Epidermal melanocyte (primary cell): ENCODE measurements around the gene TAF13.

Experiments
- DNase-seq: peaks from one replicate; pipeline ENCODE4 v3.0.0; 2011; ENCODE audit warnings: low spot score; ENCODE audit not compliant: insufficient read length

TAF13 gene

GRCh38 chr1:109075531-109076490, at the start of gene TAF13:
Gene TAF13 (minus strand): TSS chr1:109076003. CDS start chr1:109075947, 56 bp downstream.
- peak; percentile 91 for DNase-seq

GRCh38 chr1:109120356-109120755, 44.6 kb upstream of the TAF13 start:
- no peak for DNase-seq

- DNase-seq, result no peak
Measured at GRCh38 chr1:109118089-109118488, 42.3 kb upstream of the TAF13 start.

GRCh38 chr1:109116286-109116685, 40.5 kb upstream of the TAF13 start:
- no peak for DNase-seq

GRCh38 chr1:109115685-109116084, 39.9 kb upstream of the TAF13 start:
- DNase-seq, result no peak

GRCh38 chr1:109114342-109114674, 38.5 kb upstream of the TAF13 start:
- DNase-seq, result no peak

- DNase-seq, result no peak
Measured at GRCh38 chr1:109113590-109114341, 38.0 kb upstream of the TAF13 start, which contains the start of gene ELAPOR1. Gene ELAPOR1 (plus strand): TSS chr1:109114115. CDS start chr1:109114184, 69 bp downstream.

- DNase-seq, result peak; percentile 89
Measured at GRCh38 chr1:109112652-109113285, 37.0 kb upstream of the TAF13 start.

GRCh38 chr1:109112056-109112651, 36.4 kb upstream of the TAF13 start:
- DNase-seq, result no peak

- no peak for DNase-seq
Measured at GRCh38 chr1:109111386-109112055, 35.7 kb upstream of the TAF13 start.

GRCh38 chr1:109109906-109110305, 34.1 kb upstream of the TAF13 start:
- no peak for DNase-seq

GRCh38 chr1:109107785-109108184, 32.0 kb upstream of the TAF13 start:
- DNase-seq, result no peak

GRCh38 chr1:109105881-109106280, 30.1 kb upstream of the TAF13 start:
- no peak for DNase-seq

GRCh38 chr1:109104364-109105151, 28.8 kb upstream of the TAF13 start:
- no peak for DNase-seq

- DNase-seq, result peak; percentile 85
Measured at GRCh38 chr1:109099938-109100773, 24.4 kb upstream of the TAF13 start.

- DNase-seq, result no peak
Measured at GRCh38 chr1:109096120-109096519, 20.3 kb upstream of the TAF13 start.

GRCh38 chr1:109095631-109096030, 19.8 kb upstream of the TAF13 start:
- no peak for DNase-seq

- no peak for DNase-seq
Measured at GRCh38 chr1:109094871-109095270, 19.1 kb upstream of the TAF13 start.

GRCh38 chr1:109094377-109094803, 18.6 kb upstream of the TAF13 start:
- no peak for DNase-seq
